Dedifferentiated amniotic fluid mesenchymal stem cell (primary cell): Measurements from ENCODE around the gene FN3K.

Source experiments
- DNase-seq: peaks from one replicate; pipeline ENCODE4 v3.0.0-alpha.2; 2016; ENCODE audit errors: extremely low spot score

Gene FN3K

DNA sequence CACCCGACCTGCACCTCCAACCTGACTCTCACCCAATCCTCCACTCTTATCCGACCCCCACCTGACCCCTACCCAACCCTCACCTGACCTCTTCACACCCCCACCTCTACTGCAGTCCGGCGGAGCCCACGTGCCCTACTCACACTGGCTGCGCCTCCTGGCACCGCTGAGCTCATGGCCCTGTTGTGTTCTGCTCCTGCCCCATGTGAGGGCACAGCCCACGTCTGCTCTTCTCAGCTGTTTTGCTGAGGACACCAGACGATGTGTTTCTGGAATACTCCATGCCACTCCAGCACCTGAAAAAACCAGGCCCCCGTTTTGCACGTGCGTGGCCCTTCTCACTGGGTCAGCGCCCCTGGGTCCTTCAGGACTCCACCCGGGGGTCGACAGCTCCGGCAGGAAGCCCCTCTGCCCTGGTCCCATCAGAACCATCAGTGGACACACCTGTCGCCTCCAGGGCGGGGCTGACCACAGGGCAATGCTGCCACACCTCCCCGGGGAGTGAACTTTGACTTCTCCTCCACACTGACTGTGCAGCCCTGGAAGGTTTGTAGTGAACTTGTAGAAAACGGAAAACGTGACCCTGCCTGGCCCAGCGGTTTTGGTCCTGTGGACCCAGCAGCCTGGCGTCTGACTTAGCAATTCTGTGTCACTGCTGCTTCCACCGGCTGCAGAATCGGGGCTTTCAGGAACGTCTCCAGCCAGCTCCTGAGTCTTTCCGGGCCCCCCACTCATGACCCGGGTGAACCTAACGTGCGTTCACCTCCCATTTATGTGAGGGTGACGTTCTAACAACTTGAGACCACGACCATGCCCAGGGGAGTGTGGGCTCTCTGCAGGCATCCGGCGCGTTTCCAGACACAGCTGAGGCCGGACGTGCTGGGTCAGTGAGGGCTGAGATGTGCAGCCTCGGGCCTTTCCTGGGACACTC is 31.2 kb upstream of the FN3K start:
- no peak for DNase-seq

DNA sequence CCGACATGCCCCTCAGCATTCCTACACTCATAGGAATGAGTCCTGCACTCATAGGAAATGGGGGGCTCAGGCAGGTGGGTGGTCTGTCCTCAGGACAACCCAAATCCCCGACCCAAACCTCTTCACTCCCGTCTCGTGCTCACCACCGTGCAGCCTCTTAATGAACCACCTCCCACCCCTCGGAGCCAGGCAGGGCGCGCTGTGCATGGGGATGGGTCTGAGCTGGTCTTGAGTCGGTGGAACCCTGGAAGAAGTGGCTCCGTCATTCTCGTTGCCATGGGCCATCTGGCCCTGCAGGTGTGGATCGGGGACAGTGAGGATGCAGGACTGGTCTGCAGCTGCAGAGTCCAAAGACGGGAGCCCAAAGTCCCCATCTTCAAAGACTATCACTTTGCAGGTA is 30.5 kb upstream of the FN3K start:
- no peak for DNase-seq

DNA sequence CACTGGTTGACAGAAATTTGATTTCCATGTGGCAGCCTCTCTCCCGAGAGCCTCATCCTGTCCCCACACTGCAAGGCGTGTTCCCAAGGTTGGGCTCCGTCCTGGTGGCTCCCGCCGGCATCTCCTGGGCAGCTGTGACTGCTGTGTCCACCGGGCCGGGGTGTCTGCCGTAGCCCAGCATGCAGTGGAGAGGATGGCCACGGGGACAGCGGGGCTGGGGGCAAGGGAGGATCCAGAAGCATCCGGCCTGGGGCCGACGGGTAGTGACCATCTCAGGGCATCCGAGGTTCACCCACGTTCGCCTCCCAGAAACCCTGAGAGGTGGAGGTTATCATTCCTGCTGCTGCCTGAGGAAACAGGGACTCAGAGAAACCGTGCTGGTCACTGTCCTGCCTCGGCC is 29.7 kb upstream of the FN3K start:
- DNase-seq, result no peak

DNA sequence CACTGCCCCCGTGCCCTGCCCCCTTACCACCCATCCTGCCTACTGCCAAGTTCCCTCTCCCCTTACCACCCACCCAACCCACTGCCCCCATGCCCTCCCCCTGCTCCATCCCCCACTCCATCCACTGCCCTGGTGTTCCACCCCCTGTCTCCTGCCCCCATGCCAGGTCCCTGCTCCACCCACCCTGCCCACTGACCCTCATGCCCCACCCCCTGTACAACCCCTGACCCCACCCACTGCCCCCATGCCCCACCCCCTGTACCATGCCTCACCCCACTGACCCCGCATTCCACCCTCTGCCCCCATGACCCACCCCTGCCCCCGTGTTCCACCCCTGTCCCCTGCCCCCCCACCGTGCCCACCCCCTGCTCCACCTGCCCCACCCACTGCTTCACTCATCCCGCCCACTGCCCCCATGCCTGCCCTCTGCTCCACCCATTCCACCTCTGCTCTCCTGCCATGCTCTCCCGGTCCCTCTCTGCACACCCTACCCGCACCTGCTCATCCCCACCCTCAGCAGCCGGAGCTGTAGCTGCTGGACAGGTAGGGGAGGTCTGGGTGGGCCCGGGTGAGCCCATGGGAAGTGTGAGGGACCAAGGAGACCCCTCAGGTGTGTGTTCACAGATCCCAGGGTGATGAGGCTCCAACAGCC is 26.3 kb upstream of the FN3K start:
- DNase-seq, result no peak

DNA sequence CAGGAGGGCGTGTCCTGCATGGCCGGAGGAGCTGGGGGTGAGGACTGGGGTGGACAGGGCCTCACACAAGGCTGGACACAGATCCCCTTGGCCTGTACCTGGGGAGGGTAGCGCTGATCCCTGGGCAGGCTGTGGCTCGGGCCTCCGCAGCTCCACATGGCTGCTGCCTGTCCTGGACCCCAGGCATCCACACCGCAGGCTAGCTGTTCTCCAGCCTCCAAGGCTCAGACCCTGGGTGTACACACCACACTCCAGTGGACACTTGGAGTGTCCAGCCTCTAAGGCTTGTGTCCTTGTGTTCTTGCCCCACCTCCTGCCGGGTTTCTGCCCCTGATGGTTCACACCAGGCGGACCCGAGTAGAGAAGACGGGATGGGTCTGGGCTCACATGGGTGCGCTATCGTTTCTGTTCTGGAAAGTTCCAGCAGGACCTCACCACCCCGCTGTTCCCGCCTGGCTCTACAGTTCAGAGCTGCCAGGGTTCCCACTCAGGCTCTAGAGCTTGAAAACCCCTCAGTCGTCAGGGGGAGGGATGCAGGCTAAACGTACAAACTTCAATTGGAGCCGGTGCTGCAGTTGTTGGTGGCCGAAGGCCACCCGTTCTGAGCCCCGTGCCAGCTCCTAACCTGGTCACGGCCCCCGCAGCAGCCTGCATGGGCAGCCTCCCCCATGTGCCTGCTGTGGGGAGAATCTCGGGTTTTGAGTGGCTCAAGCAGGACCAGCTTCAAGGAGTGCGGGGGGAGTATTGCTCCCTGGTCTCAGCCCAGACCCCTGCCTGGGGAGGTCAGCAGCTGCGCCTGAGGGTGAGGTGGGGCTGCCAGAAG is 25.5 kb upstream of the FN3K start:
- DNase-seq, result no peak

DNA sequence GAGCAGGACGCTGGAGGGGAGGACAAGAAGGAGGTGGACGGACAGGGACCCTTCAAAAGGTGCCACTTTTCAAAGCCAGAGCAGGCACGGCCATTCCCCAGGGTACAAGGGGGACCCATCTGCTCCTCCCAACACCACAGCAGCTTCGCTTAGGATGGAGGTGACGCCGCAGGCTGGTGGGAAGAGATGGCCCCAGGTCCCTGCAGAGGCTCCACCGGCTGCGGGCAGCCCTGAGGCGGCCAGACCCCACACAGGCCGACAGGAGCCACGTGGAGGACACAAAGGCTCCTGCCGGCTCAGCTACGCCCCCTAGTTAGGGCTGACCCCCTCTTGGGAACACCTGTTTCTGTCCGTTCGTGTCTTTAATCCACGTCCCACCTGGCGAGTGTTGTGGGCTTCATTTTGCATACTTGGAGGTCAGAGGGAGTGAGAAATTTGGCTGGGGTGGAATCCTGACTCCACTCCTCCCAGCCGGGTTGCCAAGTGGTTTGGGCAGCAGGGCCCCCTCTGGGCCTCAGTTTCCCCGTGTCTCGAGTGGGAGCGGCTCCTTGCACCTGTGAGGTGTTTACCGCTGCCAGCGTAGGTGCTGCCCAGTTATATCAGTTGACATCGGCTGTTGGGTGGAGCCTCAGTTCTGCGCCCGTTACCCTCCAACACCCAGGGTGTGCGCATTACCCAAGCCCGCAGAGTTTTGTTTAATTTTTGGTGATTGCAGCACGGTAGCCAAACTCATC is 24.7 kb upstream of the FN3K start:
- DNase-seq, result no peak

DNA sequence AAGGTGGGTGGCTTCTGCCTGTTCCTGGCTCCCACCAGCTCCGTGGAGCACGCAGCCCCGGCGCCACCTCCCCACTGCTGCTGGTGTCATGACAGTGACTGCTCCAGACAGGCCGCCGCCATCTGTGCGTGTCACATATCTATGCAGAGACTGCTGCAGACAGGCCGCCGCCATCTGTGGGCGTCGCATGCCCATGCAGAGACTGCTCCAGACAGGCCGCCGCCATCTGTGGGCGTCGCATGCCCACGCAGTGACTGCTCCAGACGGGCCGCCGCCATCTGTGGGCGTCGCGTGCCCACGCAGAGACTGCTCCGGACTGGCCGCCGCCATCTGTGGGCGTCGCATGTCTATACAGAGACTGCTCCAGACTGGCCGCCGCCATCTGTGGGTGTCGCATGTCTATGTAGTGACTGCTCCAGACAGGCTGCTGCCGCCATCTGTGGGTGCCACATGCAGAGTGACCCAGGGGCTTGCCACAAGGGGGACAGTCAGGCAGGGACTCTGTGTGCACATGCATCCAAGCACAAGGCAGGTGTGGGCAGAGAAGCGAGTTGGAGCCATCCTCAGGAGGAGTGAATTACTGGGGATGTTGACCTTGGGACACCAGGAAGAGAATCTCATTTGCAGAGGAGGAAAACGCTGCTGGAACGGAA is 22.2 kb upstream of the FN3K start:
- DNase-seq, result no peak

DNA sequence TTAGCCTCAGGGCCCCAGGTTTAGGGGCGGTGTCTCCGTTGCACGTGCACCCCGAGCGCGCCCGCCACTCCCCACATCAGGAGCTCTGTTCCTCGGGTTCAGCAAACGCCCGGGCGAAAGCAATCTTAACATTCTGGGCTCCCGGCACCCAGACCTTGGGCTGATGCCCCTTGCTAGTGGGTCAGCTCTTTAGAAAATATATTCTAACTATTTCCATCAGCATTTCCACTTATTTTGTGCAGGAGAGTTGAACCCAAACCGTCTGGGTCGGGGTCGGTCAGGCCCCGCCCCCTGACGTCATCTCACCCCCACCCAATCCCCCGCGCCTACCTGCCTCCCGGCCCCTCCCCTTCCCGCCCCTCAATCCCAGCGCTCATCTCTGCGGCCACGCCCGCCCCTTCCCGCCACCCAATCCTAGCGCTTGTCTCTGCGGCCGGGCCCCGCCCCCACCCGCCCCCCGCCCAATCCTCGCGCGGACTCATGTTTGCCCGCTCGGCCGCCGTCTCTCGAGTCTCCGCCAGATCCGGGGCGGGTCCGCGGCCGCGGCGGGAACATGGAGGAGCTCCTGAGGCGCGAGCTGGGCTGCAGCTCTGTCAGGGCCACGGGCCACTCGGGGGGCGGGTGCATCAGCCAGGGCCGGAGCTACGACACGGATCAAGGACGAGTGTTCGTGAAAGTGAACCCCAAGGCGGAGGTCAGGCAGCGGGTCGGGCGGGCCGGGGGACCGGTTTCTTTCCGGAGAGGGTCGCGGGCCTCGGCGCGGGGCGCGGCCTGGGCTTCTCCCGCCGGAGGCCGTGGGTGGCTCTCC is 19.0 kb upstream of the FN3K start, which contains the start of gene FN3KRP:
Gene FN3KRP (plus strand): TSS at position 504 of the 808 bp plus-strand sequence. CDS start 50 bp downstream, at position 554.
- peak; percentile 82 for DNase-seq

DNA sequence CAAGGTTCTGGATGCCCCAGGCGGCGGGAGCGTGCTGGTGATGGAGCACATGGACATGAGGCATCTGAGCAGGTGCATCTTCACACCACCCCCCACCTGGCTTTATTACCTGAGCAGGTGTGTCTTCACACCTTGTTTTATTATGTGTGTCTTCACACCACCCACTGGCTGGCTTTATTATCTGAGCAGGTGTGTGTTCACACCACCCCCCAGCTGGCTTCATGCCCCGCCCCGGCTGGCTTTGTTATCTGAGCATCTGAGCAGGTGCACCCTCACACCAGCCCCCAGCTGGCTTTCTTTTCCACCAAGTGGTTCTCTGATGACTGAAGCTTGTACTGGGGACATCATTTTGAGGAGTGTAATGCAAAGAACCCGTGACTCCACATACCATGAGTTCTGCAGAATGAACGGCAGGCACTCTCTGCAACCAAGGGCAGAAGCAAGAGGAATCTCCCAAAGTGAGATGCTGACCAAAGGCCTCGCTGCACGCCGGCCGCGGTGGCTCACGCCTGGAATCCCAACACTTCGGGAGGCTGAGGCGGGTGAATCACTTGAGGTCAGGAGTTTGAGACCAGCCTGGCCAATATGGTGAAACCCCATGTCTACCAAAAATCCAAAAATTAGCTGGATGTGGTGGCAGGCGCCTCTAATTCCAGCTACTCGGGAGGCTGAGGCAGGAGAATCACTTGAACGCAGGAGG is 16.3 kb upstream of the FN3K start:
- DNase-seq, result no peak

DNA sequence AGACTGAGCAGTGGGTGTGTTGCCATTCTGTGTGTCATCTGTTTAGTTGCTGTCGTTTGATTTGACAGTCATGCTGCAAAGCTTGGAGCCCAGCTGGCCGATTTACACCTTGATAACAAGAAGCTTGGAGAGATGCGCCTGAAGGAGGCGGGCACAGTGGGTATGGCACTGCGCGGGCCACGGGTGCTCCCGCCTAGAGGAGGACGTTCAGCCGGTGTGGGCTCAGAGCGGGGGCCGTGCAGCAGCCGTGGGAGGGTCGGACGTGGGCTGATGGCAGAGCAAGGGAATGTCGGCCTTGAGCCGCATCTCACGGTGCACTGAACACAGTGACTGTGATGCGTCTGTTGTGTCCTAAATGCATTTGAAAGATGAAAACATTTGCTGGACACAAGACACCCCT is 15.2 kb upstream of the FN3K start:
- DNase-seq, result no peak

DNA sequence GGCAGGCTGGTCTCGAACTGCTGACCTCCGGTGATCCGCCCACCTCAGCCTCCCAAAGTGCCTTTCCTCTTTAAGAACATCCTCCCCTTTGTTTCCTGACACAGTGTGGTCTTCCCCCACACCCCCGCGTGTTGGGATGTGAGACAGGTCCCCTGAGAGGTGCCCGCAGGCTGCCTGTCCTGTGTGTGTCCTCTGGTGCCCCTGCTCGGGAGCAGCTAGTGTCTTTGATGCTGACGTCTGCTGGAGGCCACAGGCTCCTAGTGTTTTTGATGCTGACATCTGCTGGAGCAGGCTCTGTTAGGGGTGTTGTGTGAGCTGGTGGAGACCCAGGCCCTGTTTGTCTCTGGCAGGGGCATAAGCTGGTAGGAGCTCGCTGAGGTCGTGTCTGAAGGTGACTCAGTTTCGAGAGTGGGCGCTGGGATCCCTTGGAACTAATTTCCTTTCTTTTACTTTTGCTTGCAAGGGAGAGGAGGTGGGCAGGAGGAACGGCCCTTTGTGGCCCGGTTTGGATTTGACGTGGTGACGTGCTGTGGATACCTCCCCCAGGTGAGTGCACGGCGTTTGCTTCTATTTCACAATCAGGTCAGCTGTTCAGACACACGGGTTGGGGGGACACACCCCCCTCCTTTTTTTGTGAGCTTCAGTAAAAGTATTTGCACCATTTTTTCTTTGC is 12.9 kb upstream of the FN3K start:
- no peak for DNase-seq

DNA sequence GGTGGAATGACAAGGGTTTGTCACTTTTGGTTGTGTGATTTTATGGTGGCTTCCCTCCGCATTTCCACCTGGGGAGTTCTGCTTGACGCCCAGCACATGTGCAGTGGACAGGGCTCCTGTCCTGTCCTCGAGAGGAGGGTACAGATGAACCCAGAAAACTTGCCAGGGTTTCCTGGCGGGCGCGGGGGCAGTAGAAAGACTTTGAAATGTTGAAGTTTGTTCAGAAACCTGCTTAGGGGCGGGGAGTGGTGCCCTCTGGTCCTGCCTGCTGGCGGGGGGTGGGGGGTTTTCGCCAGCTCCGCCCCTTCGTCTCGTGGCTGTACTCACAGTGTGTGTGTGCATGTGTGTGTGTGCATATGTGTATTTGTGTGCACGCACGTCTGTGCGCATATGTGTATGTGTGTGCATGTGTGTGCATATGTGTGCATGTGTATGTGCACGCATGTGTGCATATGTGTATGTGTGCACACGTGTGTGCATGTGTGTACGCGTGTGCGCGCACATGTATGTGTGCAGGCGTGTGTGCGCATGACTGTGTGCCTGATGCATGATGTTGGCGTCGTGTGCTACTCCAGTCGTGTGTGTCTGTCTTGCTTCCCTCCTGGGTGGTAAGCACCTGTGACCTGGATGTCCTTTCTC is 12.1 kb upstream of the FN3K start:
- DNase-seq, result no peak

DNA sequence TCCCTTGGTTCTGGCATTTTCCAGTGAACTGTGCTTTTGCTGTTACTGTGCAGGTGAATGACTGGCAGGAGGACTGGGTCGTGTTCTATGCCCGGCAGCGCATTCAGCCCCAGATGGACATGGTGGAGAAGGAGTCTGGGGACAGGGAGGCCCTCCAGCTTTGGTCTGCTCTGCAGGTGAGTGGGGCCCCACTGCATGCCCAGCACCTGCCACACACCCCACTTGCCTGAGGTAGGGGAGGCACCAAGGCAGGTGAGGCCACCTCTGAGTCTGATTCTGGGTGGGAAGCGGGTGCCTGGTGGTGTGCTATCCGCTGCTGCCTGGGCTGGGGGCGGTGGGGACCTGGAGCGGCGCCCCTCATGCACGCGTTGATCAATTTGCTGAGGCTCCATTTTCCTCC is 9.0 kb upstream of the FN3K start:
- DNase-seq, result no peak

DNA sequence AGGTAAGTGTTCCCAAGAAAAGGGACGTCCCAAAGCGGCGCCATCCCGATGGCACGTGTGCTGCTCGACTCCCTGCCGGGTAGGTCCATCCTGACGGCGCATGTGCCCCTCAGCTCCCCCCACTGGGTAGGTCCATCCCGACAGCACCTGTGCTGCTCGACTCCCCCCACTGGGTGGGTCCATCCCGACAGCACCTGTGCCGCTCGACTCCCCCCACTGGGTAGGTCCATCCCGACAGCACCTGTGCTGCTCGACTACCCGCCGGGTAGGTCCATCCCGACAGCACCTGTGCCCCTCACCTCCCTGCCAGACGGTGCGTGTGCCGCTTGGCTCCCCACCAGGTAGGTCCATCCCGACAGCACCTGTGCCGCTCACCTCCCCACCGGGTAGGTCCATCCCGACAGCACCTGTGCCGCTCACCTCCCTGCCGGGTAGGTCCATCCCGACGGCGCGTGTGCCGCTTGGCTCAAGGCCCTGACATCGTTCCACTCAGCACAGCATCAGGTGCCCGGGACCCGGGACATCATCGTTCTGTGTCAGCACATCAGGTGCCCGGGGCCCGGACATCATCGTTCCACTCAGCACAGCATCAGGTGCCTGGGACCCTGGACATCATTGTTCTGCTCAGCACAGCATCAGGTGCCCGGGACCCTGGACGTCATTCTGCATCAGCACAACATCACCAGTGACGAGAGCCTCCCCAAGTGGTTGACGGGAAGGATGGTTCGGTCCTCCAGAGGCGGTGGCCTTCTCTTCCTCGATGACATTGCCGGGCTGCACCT is 5.7 kb upstream of the FN3K start:
- DNase-seq, result no peak

DNA sequence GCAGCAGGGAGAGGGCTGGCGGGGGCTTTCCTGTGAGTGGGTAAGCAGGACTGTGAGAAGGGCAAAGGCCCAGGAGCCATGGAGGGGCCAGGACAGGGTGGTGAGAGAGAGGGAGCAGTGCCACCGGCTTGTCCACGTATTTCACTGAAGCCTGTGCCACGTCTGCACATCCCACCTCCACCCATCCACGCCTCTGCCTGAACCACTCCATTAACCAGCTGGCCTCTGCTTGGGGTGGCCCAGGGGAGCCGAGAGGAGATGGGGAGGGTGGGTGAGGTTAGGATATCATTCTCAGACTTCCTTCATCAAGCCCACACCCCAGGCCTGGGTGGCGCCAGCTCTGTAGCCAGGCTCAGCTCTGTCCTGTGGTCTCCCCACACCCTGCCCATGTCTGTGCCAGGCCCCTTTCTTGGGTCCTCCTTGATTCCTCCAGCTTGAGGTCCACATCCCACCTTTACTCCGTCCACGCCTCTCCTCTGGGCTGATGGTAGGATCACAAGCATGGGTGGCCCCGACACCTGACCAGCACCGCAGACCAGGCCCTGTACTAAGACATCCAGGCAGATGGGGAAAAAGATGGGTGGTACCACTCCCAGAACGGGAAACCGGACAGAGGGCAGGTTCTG is 3.2 kb upstream of the FN3K start:
- DNase-seq, result no peak

DNA sequence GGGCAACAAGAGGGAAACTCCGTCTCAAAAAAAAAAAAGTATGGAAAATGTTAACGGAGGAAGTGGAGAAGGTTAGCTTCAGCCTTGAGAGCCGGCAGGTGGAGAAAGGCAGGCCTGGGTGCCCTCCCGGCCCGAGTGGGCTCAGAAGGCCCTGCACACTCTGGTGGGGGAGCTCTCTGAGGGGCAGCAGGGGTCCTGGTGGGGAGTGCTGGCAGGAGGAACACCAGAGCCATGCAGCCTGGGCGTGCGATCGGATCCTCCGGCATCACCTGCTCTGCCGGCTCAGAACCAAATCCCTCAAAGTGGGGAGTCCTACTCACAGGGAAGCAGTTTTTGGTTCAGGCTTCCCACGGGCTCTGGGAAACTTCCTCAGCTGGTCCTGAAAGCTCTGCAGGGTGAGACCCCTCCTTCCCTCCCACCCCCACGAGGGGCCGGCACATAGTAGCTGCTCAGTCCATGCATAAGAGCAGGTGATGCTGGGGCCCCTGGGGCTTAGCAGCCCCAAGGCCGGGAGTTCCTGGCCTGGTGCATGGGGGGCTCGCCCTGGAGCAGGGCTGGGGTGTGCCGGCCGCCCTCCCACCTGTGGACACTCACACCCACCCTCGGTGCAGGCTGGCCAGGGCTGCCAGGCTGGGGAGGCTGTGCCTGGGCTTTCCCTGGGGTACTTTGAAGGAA is 1.2 kb downstream of the FN3K start:
- no peak for DNase-seq
